CMK (cell line): ENCODE data around the gene MKRN3.
"Not testable (repeated sequence)": the region's sequence is repeated elsewhere in the genome, so short reads cannot be mapped to it uniquely, and the experiment has no call there.

Experiments
- DNase-seq: peaks from one replicate; pipeline ENCODE4 v3.0.0-alpha.2; 2010; ENCODE audit warnings: low read depth

Gene MKRN3

DNA sequence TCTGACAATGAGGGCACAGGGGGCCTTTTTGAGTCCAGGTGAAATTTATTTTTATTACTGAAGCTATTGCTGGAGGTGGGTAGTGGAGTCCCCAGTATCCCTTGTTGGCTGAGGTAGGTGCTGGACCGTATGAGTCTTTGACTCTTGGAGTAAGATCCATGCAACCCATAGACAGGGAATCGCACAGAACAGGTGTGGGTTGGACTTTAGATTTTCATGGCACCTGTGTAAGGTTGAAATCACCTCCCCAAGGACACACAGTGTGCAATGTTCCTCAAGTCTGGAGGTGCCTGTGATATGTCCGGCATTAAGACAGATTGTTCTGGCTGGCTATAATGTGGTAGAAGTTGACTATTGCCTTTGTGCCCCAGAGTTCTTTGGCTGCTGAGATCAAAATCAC lies 23.5 kb downstream of the MKRN3 start:
- DNase-seq: no peak

DNA sequence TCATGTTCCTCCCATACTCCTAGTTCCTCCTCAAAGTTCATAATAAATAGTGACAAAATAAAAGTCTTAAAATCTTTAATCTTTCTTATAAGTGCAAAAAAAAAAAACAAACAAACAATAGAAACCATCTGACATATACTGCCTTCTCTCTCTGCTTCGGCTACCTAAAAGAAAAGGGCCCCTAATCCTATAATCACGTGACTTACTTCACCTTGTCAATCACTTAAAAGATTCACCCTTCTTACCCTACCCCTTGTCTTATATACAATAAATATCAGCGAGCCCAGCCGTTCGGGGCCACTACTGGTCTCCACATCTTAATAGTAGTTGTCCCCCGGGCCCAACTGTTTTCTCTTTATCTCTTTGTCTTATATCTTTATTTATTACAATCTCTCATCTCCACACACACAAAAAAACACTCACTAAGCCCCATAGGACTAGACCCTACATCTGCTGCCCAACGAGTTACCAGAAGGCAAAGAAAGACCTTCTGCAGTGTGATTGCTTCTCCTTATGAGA lies 28.8 kb downstream of the MKRN3 start:
- no peak for DNase-seq

DNA sequence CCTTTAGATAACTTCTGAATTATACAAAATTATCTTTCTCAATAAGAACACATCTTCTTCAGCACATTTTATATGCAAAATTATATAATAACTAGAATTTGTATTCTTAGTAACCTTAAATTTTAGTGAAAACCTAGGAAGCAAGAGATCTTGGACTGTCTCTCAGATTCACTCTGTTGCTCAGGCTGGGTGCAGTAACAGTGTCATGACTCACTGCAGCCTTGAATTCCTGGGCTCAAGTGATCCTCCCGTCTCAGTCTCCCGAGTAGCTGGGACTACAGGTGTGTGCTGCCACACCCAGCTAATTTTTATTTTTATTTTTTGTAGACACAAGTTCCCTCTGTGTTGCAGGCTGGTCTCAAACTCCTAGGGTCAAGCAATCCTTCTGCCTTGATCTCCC lies 29.9 kb downstream of the MKRN3 start:
- no peak for DNase-seq

DNA sequence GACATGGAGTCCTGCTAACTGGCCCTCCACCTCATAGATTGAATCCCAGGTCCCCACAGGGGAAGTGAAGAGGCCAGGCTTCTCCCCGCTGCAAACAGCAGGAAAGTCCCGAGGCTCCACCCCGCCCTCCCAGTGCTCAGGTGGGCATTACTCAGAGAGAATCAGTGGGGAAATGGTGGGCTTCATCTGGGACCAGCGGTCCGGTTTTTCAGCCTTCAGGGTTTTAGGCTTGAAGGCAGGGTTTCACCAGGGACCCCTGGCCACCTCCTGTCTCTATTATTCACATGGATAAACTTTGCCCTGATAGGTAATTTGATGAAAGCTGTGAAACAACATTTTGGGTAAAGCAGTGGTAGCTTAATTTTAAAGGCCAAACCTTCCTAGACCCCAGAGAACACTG lies 31.3 kb downstream of the MKRN3 start:
- DNase-seq: no peak

DNA sequence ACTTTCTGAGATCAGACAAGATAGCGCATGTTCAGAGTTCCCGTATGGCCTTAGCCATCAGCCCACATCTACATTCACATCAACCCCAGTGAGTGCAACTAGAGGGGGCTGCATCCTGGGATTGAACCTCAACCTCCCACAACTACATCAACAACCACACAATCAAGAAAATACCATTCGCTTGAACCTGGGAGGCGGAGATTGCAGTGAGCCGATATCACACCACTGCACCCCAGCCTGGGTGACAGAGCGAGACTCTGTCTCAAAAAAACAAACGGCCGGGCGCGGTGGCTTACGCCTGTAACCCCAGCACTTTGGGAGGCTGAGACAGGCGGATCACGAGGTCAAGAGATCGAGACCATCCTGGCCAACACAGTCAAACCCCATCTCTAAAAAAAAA lies 31.8 kb downstream of the MKRN3 start:
- DNase-seq: not testable (repeated sequence)

DNA sequence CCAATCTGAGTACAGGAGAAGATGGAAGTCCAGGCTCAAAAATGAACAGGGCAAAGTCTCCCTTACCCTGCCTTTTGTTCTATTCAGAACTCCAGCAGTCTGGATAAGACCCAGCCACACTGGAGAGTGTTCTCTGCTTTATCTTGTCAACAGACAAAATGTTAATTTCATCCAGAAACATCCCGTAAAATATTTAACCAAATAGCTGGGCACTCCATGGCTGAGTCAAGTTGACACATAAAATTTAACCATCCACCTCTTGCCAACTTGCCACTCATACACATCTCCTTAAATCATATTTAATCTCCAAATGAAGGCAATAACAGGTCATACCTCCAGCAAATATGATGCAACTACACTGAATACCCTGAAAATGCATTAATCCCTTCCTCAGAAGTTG lies 33.6 kb downstream of the MKRN3 start:
- no peak for DNase-seq

DNA sequence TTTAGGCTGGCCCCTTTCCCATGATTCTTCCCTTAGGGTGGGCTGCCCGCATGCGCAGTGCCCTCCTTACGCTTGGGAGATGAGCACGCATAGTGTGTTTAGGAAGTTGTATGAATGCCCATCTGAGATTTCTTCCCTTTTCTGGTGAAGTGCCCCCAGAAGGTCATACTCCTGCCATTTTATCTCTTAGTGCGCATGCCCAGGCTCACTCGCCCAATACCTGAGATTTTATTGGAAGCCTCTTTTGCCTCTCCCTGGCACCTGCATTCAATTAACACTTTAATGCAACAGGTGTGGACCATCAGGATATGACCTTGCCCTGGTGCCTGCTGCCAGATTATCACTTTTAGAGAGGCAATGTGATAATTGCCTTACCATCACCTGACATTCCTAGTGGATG lies 36.6 kb downstream of the MKRN3 start:
- DNase-seq: no peak

DNA sequence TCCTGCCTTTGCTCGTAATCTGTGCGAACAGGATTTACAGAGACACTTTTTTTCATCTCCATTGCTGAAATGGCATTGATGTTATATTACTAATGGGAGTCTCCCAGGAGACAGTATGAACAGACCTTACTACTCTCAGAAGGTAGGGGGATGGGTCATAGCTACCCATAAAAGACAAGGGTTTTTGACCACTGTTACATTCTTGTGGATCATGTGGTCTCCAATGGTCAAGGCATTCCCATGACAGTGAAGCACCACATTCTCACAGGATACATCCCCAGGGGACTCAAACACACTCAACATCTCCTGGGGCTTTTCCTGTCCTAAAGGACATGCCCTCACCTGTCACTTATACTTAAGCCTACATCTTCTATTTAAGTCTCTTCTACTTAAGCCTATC lies 40.8 kb downstream of the MKRN3 start:
- DNase-seq: no peak

DNA sequence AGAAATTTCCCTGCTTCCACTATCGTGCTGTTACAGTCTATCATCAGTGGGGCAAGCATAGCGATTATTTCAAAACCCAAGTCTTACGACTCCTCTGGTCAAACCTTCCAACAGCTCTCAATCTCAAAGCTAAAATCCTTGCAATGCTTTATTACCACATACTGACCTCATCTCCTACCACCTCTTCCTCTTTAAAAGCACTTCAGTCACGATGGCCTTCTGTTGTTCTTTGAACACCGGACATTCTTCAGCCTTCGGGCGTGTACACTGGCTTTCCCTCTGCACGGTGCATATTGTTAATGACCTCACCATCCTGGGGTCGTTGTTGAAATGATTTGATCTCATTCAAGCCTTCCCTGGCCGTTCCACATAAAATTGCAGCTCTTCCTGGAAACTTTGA lies 51.1 kb downstream of the MKRN3 start:
- no peak for DNase-seq
